NK-92 treated with Interleukin-12 subunit alpha and Interleukin-12 subunit beta, amount 100 ng/mL, for 24 hours (cell line): ENCODE results near the gene IL34.

ENCODE experiments used
- DNase-seq: peaks from one replicate; lab custom pipeline; 2025; lab: John Stamatoyannopoulos, UW

IL34 gene

GRCh38 chr16:70702624-70703023 lies 56.3 kb downstream of the IL34 start:
- DNase-seq, result no peak

DNA sequence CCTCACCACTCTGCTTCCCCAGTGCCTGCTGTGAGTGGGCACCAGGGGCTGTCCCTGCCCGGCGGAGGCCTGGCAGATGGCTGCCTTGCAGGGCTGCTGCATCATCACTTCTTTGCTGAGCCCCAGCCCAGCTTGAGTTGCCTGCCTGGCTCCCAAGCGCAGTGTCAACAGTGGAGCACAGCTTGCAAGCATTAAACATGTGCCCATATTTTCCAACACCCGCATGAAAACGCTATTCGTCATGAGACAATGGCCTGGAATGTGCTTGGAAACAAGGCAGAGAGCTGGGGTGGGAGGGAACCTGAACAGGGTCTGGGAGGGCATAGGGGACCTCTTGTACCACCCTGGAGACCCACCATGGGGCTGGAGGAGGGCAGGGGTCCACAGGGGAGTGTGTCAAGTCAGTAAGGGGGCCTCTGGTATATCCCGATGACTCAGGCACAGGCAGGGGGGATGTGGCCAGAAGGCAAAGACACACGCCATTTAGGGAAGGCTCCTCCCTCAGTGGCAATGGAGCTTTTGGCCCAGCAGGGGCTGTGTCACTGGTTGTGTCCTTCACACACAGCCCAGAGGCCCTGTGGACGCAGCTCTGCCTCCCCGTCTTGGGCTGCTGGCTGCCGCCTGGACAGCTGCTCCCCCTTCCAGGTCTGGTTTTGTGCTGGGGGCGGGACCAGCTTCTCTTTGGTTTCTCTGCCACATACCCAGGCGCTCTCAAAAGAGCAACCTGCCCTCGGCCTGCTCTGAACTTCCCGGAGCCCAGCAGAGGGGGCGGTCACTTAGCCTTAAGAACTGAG lies 56.9 kb downstream of the IL34 start:
- no peak for DNase-seq

GRCh38 chr16:70703835-70704381 lies 57.5 kb downstream of the IL34 start:
- DNase-seq, result no peak

DNA sequence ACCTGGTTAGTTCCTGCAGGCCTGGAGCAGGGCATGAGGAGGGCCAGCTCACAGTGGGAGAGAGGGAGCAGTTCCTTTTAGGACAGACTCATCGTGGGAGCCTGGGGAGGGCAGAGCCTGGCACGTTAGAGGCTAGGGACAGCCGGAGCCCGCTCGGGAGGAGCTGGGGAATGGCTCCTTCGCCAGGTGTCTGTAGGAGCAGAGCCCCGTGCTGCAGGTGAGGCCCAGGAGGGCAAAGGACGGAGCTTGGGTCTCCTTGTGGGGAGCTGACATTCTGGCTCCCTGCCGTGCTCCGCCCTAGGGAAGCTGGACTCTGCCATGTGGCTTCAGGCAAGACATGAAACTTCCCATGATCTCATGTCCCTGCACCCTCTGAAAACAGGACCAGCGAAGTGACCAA lies 58.2 kb downstream of the IL34 start:
- no peak for DNase-seq

GRCh38 chr16:70705056-70705455 lies 58.7 kb downstream of the IL34 start:
- DNase-seq, result no peak

GRCh38 chr16:70706948-70707465 lies 60.6 kb downstream of the IL34 start:
- no peak for DNase-seq

GRCh38 chr16:70708366-70709246 lies 62.2 kb downstream of the IL34 start:
- DNase-seq, result no peak

- no peak for DNase-seq
These were observed 63.1 kb downstream of the IL34 start for GRCh38 chr16:70709457-70709856.

- no peak for DNase-seq
These were observed 63.6 kb downstream of the IL34 start for GRCh38 chr16:70709942-70710341.
